Adipocyte (in vitro differentiated cells): ENCODE data around the gene FXYD6.

Experiments
- DNase-seq: peaks from one replicate; pipeline ENCODE4 v3.0.0-alpha.2; 2015; ENCODE audit warnings: low read depth
- H3K27me3 ChIP-seq: replicated peaks from 2 replicates; pipeline ENCODE4 v1.7.0; 2013; ENCODE audit warnings: mild to moderate bottlenecking, low read length, moderate library complexity; ENCODE audit not compliant: control insufficient read depth, insufficient read depth
- H3K36me3 ChIP-seq: 2 replicates; pipeline ENCODE4 v1.7.0; 2013; ENCODE audit warnings: low read length, mild to moderate bottlenecking, moderate library complexity; ENCODE audit not compliant: control insufficient read depth, insufficient read depth, severe bottlenecking
- H3K4me1 ChIP-seq: 2 replicates; pipeline ENCODE4 v1.7.0; 2013; ENCODE audit warnings: mild to moderate bottlenecking, low read length, moderate library complexity; ENCODE audit not compliant: control insufficient read depth, insufficient read depth
- H3K4me3 ChIP-seq: 2 replicates; pipeline ENCODE4 v1.7.0; 2013; ENCODE audit warnings: mild to moderate bottlenecking, low read length, moderate library complexity
- H3K9ac ChIP-seq: 2 replicates; pipeline ENCODE4 v1.7.0; 2013; ENCODE audit warnings: mild to moderate bottlenecking, low read length, moderate library complexity
- H3K9me3 ChIP-seq: 2 replicates; pipeline ENCODE4 v1.7.0; 2013; ENCODE audit warnings: mild to moderate bottlenecking, low read length, moderate library complexity; ENCODE audit not compliant: control insufficient read depth

FXYD6 gene

DNA sequence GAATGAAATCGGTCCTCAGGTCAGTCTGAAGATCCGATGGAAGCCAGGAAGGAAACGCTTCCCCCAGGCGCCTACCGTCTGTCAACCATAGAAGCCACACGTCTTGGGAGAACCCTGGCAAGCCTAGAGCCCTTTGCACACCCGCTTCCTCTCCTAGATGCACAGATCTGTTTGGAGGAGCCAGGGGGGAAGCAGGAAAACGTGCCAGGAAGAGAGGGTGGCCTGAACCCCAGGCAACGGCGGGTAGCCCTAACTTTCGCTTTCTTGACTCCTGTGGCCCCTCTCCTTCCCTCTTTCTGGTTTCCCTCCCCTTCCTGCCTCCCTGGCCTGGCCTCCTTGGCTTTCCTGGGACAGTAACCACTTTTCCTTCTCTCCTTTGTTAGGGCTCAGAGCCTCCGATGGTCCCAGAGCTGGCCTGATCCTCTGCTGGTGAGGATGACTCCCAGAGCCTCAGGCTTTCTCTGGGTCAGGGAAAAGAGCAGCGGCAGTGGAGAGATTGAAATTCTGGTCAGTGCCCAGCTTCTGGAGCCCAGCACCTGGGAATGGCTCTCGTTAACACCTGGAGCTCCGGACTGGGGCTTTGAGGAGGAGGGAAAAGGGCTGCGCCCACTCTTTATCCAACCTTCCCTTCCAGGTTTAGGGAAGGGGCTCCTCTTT, 2.1 kb downstream of the FXYD6 start:
- DNase-seq: no peak
- H3K9ac ChIP-seq: no peak overlapping the region
- no peak overlapping the region for H3K4me3 ChIP-seq
- H3K27me3 ChIP-seq: peaks cover 72% of the 10 kb centered on the region
- no peaks in the 10 kb centered on the region for H3K9me3 ChIP-seq
- peaks cover 6% of the 10 kb centered on the region for H3K4me1 ChIP-seq
- no peaks in the 10 kb centered on the region for H3K36me3 ChIP-seq

- H3K9me3 ChIP-seq: no peaks in the 10 kb centered on the region
- H3K4me3 ChIP-seq: no peak overlapping the region
- no peak overlapping the region for H3K9ac ChIP-seq
- peaks cover 6% of the 10 kb centered on the region for H3K4me1 ChIP-seq
- peaks cover 72% of the 10 kb centered on the region for H3K27me3 ChIP-seq
- H3K36me3 ChIP-seq: no peaks in the 10 kb centered on the region
- no peak for DNase-seq
These were observed 2.7 kb downstream of the FXYD6 start for GRCh38 chr11:117873828-117874125.

- Histone ChIP-seq H3K4me3 (no peak overlapping the region), H3K9ac (no peak overlapping the region), H3K36me3 (no peaks in the 10 kb centered on the region), H3K27me3 (peaks cover 73% of the 10 kb centered on the region), H3K4me1 (peaks cover 6% of the 10 kb centered on the region), H3K9me3 (no peaks in the 10 kb centered on the region)
- DNase-seq: no peak
These were observed 3.3 kb downstream of the FXYD6 start for GRCh38 chr11:117872975-117873827.

GRCh38 chr11:117872420-117872961, 4.0 kb downstream of the FXYD6 start:
- Histone ChIP-seq H3K4me1 (peaks cover 6% of the 10 kb centered on the region), H3K4me3 (no peak overlapping the region), H3K9ac (no peak overlapping the region), H3K9me3 (no peaks in the 10 kb centered on the region), H3K27me3 (peaks cover 72% of the 10 kb centered on the region), H3K36me3 (no peaks in the 10 kb centered on the region)
- no peak for DNase-seq

GRCh38 chr11:117871784-117872183, 4.7 kb downstream of the FXYD6 start:
- no peak for DNase-seq
- no peak overlapping the region for H3K4me3 ChIP-seq
- no peaks in the 10 kb centered on the region for H3K36me3 ChIP-seq
- no peaks in the 10 kb centered on the region for H3K9me3 ChIP-seq
- peaks cover 65% of the 10 kb centered on the region for H3K27me3 ChIP-seq
- no peak overlapping the region for H3K9ac ChIP-seq
- H3K4me1 ChIP-seq: no peaks in the 10 kb centered on the region

- Histone ChIP-seq H3K9me3 (no peaks in the 10 kb centered on the region), H3K4me3 (no peak overlapping the region), H3K27me3 (peaks cover 63% of the 10 kb centered on the region), H3K9ac (no peak overlapping the region), H3K36me3 (no peaks in the 10 kb centered on the region), H3K4me1 (no peaks in the 10 kb centered on the region)
- no peak for DNase-seq
These were observed 5.3 kb downstream of the FXYD6 start for GRCh38 chr11:117871160-117871559.

DNA sequence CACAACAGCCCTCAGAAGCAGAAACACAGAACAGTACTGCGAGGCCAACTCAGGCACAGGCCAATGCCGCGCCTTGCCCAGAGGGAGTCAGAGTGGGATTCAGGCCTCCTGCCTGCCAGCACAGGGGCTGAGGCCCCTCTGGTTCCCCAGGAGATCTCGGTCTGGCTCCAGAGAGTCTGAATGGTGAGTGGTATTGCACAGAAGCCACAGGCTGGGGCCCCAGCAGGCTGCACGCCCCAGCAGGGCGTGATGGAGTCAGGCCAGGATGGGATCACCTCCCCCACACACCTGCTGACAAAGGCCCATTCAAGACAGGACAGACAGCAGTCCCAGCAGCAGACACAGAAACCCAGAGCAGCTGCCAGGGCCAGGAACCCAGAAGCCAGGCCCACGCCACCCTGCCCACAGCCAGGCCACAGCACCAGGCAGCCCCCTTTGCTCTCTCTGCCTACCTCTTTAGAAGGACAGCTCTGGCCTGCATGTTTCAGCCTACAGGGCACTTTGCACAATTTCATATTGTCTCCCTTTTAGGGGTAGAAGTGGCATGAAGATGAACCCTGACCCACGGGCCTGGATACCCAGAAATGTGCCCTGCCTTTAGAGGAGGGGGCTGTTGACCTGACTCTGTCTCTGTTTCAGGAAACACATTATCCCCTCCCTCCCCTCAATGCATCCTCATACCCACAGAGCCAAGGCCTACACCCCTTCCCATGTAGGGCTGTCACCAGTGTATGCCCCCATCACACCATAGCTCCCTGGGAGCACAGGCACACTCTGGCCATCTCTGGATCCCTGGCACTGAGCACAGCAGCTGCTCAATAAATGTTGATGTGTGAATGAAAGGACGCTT, 6.1 kb downstream of the FXYD6 start:
- no peaks in the 10 kb centered on the region for H3K4me1 ChIP-seq
- H3K9me3 ChIP-seq: no peaks in the 10 kb centered on the region
- H3K4me3 ChIP-seq: no peak overlapping the region
- no peak for DNase-seq
- H3K27me3 ChIP-seq: peaks cover 55% of the 10 kb centered on the region
- H3K36me3 ChIP-seq: no peaks in the 10 kb centered on the region
- no peak overlapping the region for H3K9ac ChIP-seq

DNA sequence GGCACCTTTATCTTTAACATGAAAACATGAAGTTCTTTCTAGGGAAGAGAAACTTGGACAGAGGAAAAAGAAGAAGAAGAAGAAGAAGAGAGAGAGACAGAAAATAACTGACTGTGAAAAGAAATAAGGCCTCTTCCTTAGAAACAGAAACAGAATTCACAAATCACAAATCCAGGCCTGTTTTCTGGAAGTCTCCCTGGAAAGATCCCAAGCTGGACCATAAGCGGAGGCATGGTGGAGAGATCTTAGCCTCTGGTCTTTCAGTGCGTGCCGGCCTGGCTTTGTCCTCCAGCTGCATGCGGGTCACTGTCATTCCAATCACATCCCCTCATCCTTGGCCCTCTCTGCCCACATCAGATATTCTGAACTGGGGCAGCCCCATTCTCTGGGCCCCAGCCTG, 6.9 kb downstream of the FXYD6 start:
- Histone ChIP-seq H3K4me3 (no peak overlapping the region), H3K9me3 (no peaks in the 10 kb centered on the region), H3K27me3 (peaks cover 48% of the 10 kb centered on the region), H3K9ac (no peak overlapping the region), H3K36me3 (no peaks in the 10 kb centered on the region), H3K4me1 (no peaks in the 10 kb centered on the region)
- no peak for DNase-seq

DNA sequence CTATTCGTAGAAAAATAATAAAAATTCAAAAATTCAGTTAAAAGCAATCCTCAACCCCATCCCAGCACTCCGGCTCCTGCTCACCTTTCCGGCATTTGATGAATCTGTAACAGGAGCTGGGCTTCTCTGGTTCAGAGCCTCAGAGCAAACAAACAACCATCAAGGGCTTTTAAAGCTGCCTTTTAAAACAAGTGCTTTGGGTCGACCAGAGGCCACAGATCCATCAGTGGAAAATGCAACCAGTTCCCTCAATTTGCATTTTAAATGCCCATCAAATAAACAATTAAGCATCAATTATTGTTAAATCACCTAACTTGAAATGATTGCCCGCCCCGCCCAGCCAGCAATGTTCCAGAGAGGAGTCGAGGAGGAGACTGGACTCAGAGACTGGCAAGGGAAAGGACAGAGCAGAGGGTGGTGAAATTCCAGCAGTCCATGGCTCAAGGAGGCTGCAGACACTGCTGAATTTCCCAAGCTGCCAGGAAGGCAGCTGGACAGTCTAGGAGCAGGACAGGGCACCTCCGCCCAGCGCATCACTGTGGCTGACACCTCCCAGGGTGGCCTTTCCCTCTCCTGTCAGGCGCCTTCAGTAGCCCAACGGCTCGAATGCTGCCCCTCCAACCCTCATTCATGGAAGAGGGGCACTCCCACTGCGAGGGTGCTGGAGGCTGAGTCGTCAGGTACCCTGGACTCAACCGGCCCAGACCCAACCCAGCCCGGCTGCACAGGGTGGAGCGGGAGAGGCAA, 7.5 kb downstream of the FXYD6 start:
- DNase-seq: no peak
- Histone ChIP-seq H3K36me3 (no peaks in the 10 kb centered on the region), H3K4me1 (no peaks in the 10 kb centered on the region), H3K9me3 (no peaks in the 10 kb centered on the region), H3K4me3 (no peak overlapping the region), H3K9ac (no peak overlapping the region), H3K27me3 (peaks cover 42% of the 10 kb centered on the region)

GRCh38 chr11:117868088-117868487, 8.4 kb downstream of the FXYD6 start:
- Histone ChIP-seq H3K36me3 (no peaks in the 10 kb centered on the region), H3K4me1 (no peaks in the 10 kb centered on the region), H3K27me3 (peaks cover 34% of the 10 kb centered on the region), H3K9ac (no peak overlapping the region), H3K4me3 (no peak overlapping the region), H3K9me3 (no peaks in the 10 kb centered on the region)
- DNase-seq: no peak
